ENCODE results near the gene KNSTRN.

GRCh38 chr15:40413036-40413435 lies 30.5 kb downstream of the KNSTRN start:
- TF ChIP-seq POLR2A (IDR thresholded peaks at IDR 0.05) (no peak), CTCF (IDR thresholded peaks at IDR 0.05) (no peak), EP300 (IDR thresholded peaks at IDR 0.05) (no peak)
